HG02588 (cell line): ENCODE measurements around the gene OR51B5.
A peak's percentile ranks its signal among the peaks of the same experiment; 100 is the strongest.
"Not testable (repeated sequence)": the region's sequence is repeated elsewhere in the genome, so short reads cannot be mapped to it uniquely, and the experiment has no call there.

Source experiments
- ATAC-seq: cut with Tn5 transposase; IDR thresholded peaks from one replicate; pipeline ENCODE4 v1.9.1; 2021; ENCODE audit warnings: mild to moderate bottlenecking, moderate library complexity; ENCODE audit not compliant: unreplicated experiment

OR51B5 gene

GRCh38 chr11:5343474-5344335, at the start of gene OR51B5:
Gene OR51B5 (minus strand): TSS chr11:5343524. CDS start chr11:5343524, 0 bp downstream.
- no peak for ATAC-seq

- ATAC-seq, result no peak
Observed at GRCh38 chr11:5390210-5390609, 46.9 kb upstream of the OR51B5 start.

- ATAC-seq, result no peak
Observed at GRCh38 chr11:5384335-5384734, 41.0 kb upstream of the OR51B5 start.

- no peak for ATAC-seq
Observed at GRCh38 chr11:5383576-5383975, 40.3 kb upstream of the OR51B5 start, which contains the start of gene OR51M1. Gene OR51M1 (plus strand): TSS chr11:5383812. CDS start chr11:5389399, 5,587 bp downstream.

- ATAC-seq, result peak; percentile 96
Observed at GRCh38 chr11:5380740-5381342, 37.5 kb upstream of the OR51B5 start.

GRCh38 chr11:5369789-5370188, 26.5 kb upstream of the OR51B5 start:
- peak; percentile 58 for ATAC-seq

- peak; percentile 47 for ATAC-seq
Observed at GRCh38 chr11:5368502-5369043, 25.2 kb upstream of the OR51B5 start.

GRCh38 chr11:5367448-5368074, 24.2 kb upstream of the OR51B5 start:
- ATAC-seq, result no peak

GRCh38 chr11:5366856-5367255, 23.5 kb upstream of the OR51B5 start:
- no peak for ATAC-seq

- not testable (repeated sequence) for ATAC-seq
Observed at GRCh38 chr11:5366365-5366764, 23.0 kb upstream of the OR51B5 start.

GRCh38 chr11:5364214-5364613, 20.9 kb upstream of the OR51B5 start:
- ATAC-seq, result no peak

- no peak for ATAC-seq
Observed at GRCh38 chr11:5363679-5364078, 20.4 kb upstream of the OR51B5 start.

- no peak for ATAC-seq
Observed at GRCh38 chr11:5362017-5362625, 18.8 kb upstream of the OR51B5 start.

- not testable (repeated sequence) for ATAC-seq
Observed at GRCh38 chr11:5356031-5356430, 12.7 kb upstream of the OR51B5 start.

GRCh38 chr11:5351208-5351607, 7.9 kb upstream of the OR51B5 start, which contains the start of gene OR51B6:
Gene OR51B6 (plus strand): TSS chr11:5351508. CDS start chr11:5351508, 0 bp downstream.
- ATAC-seq, result no peak

- ATAC-seq, result no peak
Observed at GRCh38 chr11:5349550-5349949, 6.2 kb upstream of the OR51B5 start.

GRCh38 chr11:5348551-5349194, 5.3 kb upstream of the OR51B5 start:
- ATAC-seq, result no peak

- ATAC-seq, result no peak
Observed at GRCh38 chr11:5345831-5346230, 2.5 kb upstream of the OR51B5 start.

- peak; percentile 62 for ATAC-seq
Observed at GRCh38 chr11:5339771-5340322, 3.5 kb downstream of the OR51B5 start.

GRCh38 chr11:5337253-5337652, 6.1 kb downstream of the OR51B5 start:
- ATAC-seq, result not testable (repeated sequence)
